Duodenal mucosa (tissue), 2 donors: ENCODE results near the gene HRAS.

Experiments used
- H3K27ac ChIP-seq: one replicate; pipeline ENCODE4 v1.7.0; 2013; ENCODE audit warnings: low read depth, low read length
- H3K27me3 ChIP-seq, 2 donors: one replicate each; pipeline ENCODE4 v1.7.0; 2013; ENCODE audit warnings: low read length in 2 of 2, control low read depth in 1 of 2; ENCODE audit not compliant: insufficient read depth in 2 of 2, control insufficient read depth in 1 of 2
- H3K36me3 ChIP-seq, 2 donors: one replicate each; pipeline ENCODE4 v1.7.0; 2013; ENCODE audit warnings: low read length in 2 of 2, control low read depth in 1 of 2; ENCODE audit not compliant: insufficient read depth in 2 of 2, control insufficient read depth in 1 of 2
- H3K4me1 ChIP-seq, 2 donors: one replicate each; pipeline ENCODE4 v1.7.0; 2013; ENCODE audit warnings: low read length in 2 of 2, control low read depth in 1 of 2; ENCODE audit not compliant: insufficient read depth in 2 of 2, control insufficient read depth in 1 of 2
- H3K4me3 ChIP-seq, 2 donors: one replicate each; pipeline ENCODE4 v1.7.0; 2013; ENCODE audit warnings: low read length in 2 of 2, low read depth in 1 of 2
- H3K9ac ChIP-seq, 2 donors: one replicate each; pipeline ENCODE4 v1.7.0; 2013; ENCODE audit warnings: low read length in 2 of 2, low read depth in 1 of 2
- H3K9me3 ChIP-seq, 2 donors: one replicate each; pipeline ENCODE4 v1.7.0; 2013; ENCODE audit warnings: low read length in 2 of 2, control low read depth in 1 of 2; ENCODE audit not compliant: control insufficient read depth in 1 of 2

HRAS gene

GRCh38 chr11:535519-536454 is at the start of gene HRAS:
TSS of gene HRAS (minus strand) at chr11:535576.
- peak within 1 kb of the TSS; percentile 71 to 78 for H3K4me3 ChIP-seq
- peak within 1 kb of the TSS; percentile 38 to 72 for H3K9ac ChIP-seq
- H3K4me1 ChIP-seq, result peaks cover 15 to 42% of the 10 kb centered on the region in 2 donors

GRCh38 chr11:584287-584686 is 48.9 kb upstream of the HRAS start:
- peaks cover 23 to 32% of the 10 kb centered on the region in 2 donors for H3K4me1 ChIP-seq
- peaks cover 27 to 59% of the 10 kb centered on the region in 2 donors for H3K36me3 ChIP-seq
- no peaks in the 10 kb centered on the region for H3K27me3 ChIP-seq
- no peak overlapping the region for H3K9ac ChIP-seq
- no peaks in the 10 kb centered on the region for H3K9me3 ChIP-seq
- H3K27ac ChIP-seq, result no peak overlapping the region
- H3K4me3 ChIP-seq, result no peak overlapping the region

More at GRCh38 chr11:535519-536454, at the start of gene HRAS:
- Histone ChIP-seq H3K36me3 (peaks cover 11 to 20% of the 10 kb centered on the region in 2 donors), H3K9me3 (no peaks in the 10 kb centered on the region), H3K27ac (no peak within 1 kb of the TSS), H3K27me3 (no peaks in the 10 kb centered on the region)

- peaks cover 19 to 37% of the 10 kb centered on the region in 2 donors for H3K36me3 ChIP-seq
- H3K4me1 ChIP-seq, result peaks cover 34 to 41% of the 10 kb centered on the region in 2 donors
Observed at GRCh38 chr11:581752-582151, 46.4 kb upstream of the HRAS start.

GRCh38 chr11:581342-581741 is 46.0 kb upstream of the HRAS start:
- H3K4me3 ChIP-seq, result no peak overlapping the region
- no peak overlapping the region for H3K27ac ChIP-seq
- peaks cover 34 to 37% of the 10 kb centered on the region in 2 donors for H3K4me1 ChIP-seq
- H3K9me3 ChIP-seq, result no peaks in the 10 kb centered on the region
- no peaks in the 10 kb centered on the region for H3K27me3 ChIP-seq
- H3K36me3 ChIP-seq, result peaks cover 15 to 33% of the 10 kb centered on the region in 2 donors
- no peak overlapping the region for H3K9ac ChIP-seq

More at GRCh38 chr11:581752-582151, 46.4 kb upstream of the HRAS start:
- H3K27me3 ChIP-seq, result no peaks in the 10 kb centered on the region
- H3K4me3 ChIP-seq, result no peak overlapping the region
- no peaks in the 10 kb centered on the region for H3K9me3 ChIP-seq
- H3K9ac ChIP-seq, result no peak overlapping the region
- H3K27ac ChIP-seq, result no peak overlapping the region

GRCh38 chr11:579830-580601 is 44.6 kb upstream of the HRAS start:
- H3K9ac ChIP-seq, result peak overlapping the region; percentile 25 to 39
- H3K36me3 ChIP-seq, result peaks cover 13 to 26% of the 10 kb centered on the region in 2 donors
- peak overlapping the region; percentile 15 to 21 for H3K4me3 ChIP-seq
- H3K4me1 ChIP-seq, result peaks cover 35 to 43% of the 10 kb centered on the region in 2 donors
- peak overlapping the region; percentile 73 for H3K27ac ChIP-seq
- no peaks in the 10 kb centered on the region for H3K9me3 ChIP-seq
- peaks cover 0 to 5% of the 10 kb centered on the region in 2 donors for H3K27me3 ChIP-seq

- Histone ChIP-seq H3K9me3 (no peaks in the 10 kb centered on the region), H3K27ac (no peak overlapping the region), H3K36me3 (peaks cover 3 to 18% of the 10 kb centered on the region in 2 donors), H3K4me3 (peak overlapping the region; percentile 92 to 97), H3K27me3 (peaks cover 0 to 7% of the 10 kb centered on the region in 2 donors), H3K4me1 (peaks cover 38 to 46% of the 10 kb centered on the region in 2 donors), H3K9ac (peak overlapping the region in 1 of 2 donors; percentile 91)
Observed at GRCh38 chr11:578276-579035, 43.1 kb upstream of the HRAS start.

GRCh38 chr11:577611-577894 is 42.2 kb upstream of the HRAS start:
- Histone ChIP-seq H3K36me3 (peaks cover 0 to 11% of the 10 kb centered on the region in 2 donors), H3K27me3 (peaks cover 0 to 7% of the 10 kb centered on the region in 2 donors), H3K9me3 (no peaks in the 10 kb centered on the region), H3K27ac (no peak overlapping the region), H3K4me3 (peak overlapping the region; percentile 92 to 97), H3K9ac (peak overlapping the region; percentile 79 to 91), H3K4me1 (peaks cover 38 to 46% of the 10 kb centered on the region in 2 donors)

GRCh38 chr11:576811-577610 is 41.6 kb upstream of the HRAS start:
- Histone ChIP-seq H3K4me3 (peak overlapping the region; percentile 92 to 97), H3K4me1 (peaks cover 38 to 46% of the 10 kb centered on the region in 2 donors), H3K9ac (peak overlapping the region; percentile 79 to 91), H3K9me3 (no peaks in the 10 kb centered on the region), H3K27ac (peak overlapping the region; percentile 51), H3K27me3 (peaks cover 0 to 7% of the 10 kb centered on the region in 2 donors), H3K36me3 (peaks cover 0 to 8% of the 10 kb centered on the region in 2 donors)
